HuH-7 (cell line): ENCODE results near the gene EXOC1L.

Source experiments
- DNase-seq: peaks from one replicate; pipeline ENCODE4 v3.0.0; 2011; ENCODE audit warnings: low spot score

EXOC1L gene

GRCh38 chr4:55884093-55884850 is 64.7 kb downstream of the EXOC1L start:
- no peak for DNase-seq

DNA sequence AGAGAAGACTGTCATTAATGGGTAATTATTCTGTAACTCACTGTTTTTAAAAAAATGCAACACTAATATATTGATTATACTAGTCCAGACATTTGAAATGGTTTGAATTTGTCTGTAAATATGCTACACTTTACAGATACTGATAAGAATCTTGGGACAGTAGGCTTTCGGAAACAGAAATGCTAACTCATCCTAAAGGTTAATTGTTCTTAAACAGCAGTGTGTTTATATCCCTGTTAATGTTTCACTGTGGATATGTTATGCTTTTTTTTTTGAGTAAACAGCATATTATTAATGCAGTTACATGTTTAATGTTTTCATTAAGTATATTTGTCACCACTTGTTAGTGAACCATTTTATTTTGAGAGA is 65.2 kb downstream of the EXOC1L start:
- no peak for DNase-seq
